HG03571 (cell line): ENCODE data around the gene NFRKB.

Source experiments
- ATAC-seq: cut with Tn5 transposase; IDR thresholded peaks from one replicate; pipeline ENCODE4 v1.9.1; 2021; ENCODE audit not compliant: unreplicated experiment

Gene NFRKB

DNA sequence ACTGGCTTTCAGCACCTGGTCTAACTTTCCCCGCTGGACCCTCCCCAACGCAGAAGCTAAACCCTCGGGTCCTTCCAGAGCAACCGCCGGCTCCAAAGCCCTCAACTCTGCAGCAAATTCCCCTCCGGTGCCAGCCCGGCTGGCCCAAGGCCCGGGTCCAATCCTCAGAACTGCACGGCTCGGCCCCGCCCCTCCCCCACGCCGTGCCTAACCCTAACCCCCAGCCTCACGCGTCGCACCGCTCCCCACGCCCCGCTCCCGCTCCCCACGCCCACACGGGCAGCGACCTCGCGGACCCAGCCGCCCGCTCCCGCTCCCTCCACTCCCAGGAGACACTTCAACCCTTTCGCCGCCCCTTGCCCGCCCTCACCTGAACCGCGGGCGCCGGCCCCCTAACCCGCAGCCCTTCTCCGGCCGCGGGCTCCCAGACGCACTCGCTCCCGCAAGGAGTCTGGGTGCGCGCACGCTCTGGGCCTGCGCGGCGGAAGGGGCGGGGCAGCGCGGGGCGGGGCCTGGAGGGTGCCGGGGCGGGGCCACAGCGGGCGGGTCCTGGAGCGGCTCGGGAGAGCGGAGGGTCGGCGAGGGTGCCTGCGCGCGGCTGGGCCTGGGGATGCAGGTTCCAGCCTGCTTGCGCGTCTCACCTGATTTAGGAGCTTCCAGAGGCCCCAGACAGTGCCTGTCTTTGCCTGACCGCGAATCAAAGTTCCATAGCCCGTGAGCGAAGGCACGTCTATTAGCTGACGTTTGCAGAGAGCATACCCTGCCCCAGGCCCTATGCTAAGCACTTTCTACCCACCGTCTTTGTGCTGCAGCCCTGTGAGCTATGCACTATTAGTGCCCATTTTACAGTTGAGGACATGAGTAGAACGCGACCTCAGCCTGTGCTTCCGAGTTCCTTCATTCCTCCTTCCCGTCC, at the start of gene NFRKB:
Gene NFRKB (minus strand): TSS at position 453 of the 916 bp plus-strand sequence. CDS start 2,729 bp downstream, outside the sequence.
- ATAC-seq = peak; percentile 94

DNA sequence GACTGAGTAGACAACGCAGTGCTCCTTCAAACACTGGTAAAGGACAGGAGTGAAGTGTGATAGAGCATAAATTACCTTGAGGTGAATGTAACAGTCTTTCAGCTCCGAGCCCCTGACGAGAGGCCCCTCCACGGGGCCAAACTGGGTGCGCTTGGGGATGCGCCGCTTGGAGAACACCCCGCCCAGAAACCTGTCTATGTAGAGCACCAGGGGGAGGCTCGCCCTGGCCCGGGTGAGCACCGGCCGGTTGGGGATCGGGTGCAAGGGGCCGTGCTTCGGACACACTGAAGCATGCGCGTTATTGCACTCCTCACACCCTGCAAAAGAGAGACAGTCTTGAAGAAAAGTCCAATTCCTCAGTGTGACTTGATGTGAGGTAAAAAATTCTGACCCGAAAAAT, 49.3 kb upstream of the NFRKB start:
- ATAC-seq = no peak

- ATAC-seq = no peak
These were observed 47.7 kb upstream of the NFRKB start for GRCh38 chr11:129943036-129943435.

DNA sequence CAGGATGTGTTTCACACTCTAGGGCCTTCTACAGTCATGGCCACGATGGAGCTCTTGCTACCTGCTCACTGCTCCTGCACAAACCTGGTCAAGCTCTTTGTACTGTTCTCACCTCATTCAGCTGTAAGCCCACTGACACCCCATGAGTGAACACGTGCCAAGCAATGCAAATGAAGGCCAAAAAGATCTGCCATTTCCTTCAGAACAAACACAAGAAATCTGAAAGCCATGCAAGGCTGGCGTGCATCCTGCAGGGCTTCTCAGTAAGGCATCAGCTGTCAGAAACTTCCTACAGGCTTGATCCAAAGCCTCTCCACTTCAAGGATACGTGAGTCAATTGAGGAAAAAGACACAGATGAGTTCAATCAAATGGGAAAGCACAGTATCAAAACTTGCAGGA, 44.1 kb upstream of the NFRKB start:
- no peak for ATAC-seq

GRCh38 chr11:129938764-129939163, 43.4 kb upstream of the NFRKB start:
- ATAC-seq = no peak

DNA sequence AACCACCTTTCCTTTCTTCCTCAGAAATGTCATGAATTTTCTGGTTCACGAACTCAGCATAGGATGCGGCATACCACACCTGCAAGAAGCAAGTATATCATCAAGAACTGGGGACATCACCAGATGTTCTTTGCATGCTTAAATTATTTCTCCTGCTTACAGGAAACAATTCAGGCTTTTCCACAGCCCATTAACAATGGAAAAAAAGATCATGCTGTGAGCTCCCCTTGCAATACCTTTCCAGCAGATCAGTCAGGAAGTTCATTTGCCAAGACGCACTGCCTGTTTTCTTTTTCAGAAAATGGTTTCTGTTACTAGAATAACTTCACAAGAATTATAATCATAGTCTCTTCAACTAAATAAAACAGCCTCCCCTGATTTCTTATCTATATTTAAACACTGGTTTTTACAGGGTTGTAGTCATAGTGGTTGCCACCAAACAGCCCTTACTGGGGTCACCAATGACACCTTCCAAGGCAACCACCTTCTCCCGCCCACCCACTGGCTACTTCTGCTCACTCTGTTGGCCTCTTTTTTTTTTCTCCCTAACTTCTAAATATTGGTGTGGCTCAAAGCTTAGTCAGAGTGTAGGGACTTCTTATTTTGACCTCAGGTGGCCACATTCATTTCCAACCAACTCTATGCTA, 42.3 kb upstream of the NFRKB start:
- no peak for ATAC-seq

DNA sequence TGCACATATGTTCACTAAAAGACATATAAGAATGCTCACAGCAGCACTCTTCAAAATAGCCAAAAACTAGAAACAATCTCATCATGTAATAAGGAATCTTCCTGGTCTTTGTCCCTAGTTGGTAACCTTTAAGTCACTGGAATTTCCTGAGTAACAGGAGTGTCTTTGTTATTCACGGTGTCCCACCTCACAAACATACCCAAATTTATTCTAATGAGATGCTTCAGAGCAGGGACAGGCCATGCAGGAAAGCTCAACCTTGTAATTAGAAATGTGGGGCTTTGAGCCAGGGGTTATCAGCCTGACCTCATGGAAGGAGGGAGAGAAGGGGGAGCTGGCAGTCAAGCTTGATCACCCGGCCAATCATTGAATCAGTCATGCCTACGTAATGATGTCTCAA, 40.3 kb upstream of the NFRKB start:
- no peak for ATAC-seq

- ATAC-seq = no peak
These were observed 38.5 kb upstream of the NFRKB start for GRCh38 chr11:129933891-129934290.

- no peak for ATAC-seq
These were observed 37.9 kb upstream of the NFRKB start for GRCh38 chr11:129933262-129933661.

DNA sequence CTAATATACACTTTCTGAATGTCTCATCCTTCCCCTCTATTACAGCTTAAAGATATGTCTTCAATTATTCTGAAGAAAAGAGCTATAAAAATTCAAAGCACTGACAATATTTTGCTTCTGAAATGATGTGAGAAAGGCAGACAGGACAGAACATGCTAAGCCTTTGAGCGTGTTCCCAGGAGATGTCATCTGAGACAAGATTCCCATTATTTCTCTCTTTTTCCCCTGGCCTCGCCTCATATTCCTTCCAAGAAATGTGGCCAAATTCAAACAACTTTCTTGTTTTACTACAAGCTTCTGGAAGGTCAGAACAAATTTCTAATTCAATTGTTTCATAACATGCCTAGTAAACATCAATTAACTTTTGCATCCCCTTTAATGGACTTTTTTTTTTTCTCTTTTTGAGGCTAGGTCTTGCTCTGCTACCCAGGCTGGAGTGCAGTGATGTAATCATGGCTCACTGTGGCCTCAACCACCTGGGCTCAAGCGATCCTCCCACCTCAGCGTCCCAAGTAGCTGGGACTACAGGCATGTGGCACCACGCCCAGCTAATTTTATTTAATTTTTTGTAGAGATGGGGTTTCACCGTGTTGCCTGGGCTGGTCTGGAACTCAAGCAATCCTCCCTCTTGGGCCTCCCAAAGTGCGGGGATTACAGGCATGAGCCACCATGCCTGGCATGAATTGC, 37.1 kb upstream of the NFRKB start:
- no peak for ATAC-seq

- ATAC-seq = no peak
These were observed 35.4 kb upstream of the NFRKB start for GRCh38 chr11:129930743-129931142.

- no peak for ATAC-seq
These were observed 34.9 kb upstream of the NFRKB start for GRCh38 chr11:129930296-129930695.

DNA sequence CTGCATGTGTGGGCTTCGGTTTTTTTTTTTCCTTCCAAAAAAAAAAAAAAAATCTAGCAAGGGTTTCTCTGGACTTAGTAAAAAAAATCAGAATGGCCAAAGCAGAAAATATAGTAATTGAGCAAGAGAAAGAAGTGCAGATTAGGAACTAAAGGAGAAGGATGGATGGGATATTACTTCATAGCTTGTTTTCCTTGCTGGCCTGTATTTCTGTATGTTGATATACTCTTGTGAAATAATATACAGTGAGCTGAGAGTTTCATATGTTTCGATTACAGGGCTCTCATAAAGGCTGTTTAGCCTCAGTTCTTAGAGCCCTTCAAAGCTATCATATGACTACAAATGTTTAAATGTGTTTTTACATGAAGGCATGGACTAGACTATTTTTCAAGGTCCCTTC, 34.3 kb upstream of the NFRKB start:
- no peak for ATAC-seq

DNA sequence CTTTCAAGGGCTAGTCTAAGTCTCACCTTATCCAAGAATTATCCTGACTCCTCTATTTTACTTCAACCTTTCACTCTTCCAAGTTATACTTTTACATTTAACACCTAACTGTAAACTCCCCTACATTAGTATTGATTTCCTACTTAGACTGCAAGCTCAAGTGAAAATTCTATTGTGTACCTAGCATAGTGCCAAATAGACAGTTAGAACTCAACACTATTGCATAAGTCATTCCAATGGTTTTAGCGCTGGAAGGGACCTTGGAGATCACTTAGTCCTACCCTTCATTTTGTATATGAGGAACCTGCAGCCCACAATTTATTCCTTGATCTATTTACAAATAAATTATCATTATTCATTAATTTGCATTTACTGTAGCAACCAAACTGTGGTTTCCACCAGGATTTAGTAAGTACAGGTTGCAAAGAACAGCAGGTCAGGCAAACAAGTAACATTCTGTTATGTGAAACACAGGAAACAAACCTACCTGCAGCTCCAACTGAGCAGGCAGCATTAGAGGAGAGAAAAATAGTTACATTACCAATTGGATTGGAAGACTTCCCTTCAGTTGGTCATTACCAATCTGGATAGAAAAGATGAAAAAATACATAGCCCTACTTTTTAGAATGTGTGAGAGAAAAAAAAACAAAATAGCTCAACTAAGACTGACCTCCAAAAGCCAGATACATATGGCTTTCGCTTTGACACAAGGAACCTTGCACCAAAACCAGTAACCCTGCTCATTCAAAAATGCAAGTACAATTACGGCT, 33.7 kb upstream of the NFRKB start:
- no peak for ATAC-seq

DNA sequence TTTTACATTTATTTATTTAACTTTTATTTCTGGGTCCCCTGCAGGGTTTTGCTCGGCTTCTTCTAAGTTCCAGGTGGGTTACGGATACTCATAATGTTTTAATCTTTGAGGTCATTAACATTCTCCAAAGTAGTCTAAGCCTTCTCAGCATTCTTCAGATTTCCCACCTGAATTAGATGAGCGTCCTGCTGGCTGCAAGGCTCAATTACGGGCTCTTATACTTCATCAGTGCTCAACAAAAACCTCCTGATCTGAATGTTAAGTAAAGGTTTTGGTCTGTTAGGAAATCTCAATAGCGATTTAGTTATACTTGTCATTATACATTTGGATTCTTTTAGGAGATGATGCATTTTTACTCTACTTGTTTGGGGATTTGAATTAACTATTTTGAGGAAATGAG, 27.3 kb upstream of the NFRKB start:
- no peak for ATAC-seq

- no peak for ATAC-seq
These were observed 23.0 kb upstream of the NFRKB start for GRCh38 chr11:129918361-129918760.

DNA sequence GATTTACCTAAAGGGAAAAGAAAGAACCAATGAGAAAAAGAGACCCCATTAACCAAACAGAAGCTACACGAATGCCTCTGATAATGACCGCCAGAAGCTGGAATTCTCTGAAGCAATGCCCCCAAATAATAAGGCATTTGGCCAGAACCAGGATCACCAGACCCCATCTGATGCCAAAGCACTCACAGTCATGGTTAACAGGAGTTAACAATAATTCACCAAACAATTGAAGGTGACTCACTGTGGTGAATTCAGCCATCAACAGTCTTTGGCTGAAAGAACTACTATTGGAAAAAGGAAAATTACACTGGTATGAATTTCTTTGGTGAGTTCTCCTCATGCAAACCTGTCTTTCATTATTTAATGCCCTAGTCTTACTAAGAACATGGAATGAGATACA, 21.9 kb upstream of the NFRKB start:
- no peak for ATAC-seq

DNA sequence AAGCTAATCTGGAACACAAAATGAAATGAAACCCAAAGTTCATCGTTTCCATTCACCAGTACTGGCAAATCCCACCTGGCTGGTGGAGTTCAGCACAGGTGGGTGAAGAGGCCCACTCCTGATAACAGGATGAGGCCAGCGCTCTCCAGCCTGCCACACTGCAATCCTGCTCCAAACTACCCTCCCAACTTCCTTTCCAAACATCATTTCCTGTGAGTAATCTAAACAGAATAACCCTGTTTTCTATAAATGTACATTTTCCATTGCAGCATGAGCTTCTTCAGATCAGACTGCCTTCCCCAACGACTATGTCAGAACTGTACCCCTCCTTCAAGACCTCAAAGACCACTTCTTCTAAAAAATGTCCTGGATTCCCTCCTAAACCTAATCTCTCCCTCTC, 15.9 kb upstream of the NFRKB start:
- ATAC-seq = no peak

DNA sequence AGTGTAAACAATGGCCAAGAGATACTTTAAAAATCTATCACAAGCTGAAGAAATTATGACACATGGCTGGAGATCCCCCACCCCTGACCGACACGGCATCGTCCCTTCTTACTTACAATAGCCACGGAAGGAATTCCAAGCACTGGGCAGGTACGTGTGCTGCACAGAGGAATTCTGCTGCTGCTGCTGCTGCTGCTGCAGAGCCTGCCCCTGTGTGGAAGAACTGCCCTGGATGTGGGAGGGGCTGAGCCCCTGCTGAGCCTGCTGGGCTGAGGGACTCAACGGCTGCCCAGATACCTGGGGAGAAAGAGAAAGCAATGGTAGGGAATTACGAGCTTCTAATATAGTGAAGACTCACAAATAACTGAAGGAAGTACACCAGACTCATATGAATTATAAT, 15.0 kb upstream of the NFRKB start:
- ATAC-seq = no peak

DNA sequence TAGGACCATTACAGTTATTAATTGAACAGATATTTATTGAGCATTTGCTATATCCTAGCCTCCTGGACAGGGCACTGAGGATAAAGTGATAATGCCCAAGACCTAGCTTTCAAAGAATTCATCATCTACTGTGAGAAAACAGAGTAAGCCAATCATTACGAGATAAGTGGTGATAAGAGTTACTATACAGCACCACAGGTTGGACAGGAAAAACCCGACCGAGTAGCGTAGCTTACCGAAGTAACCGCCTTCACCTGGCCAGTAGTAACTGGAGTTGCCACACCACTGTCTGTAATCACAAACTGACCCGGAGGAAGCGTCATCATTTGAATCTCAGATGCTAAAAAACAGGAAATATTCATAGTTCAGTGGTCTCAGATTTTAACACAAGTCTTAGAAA, 10.0 kb upstream of the NFRKB start:
- no peak for ATAC-seq

DNA sequence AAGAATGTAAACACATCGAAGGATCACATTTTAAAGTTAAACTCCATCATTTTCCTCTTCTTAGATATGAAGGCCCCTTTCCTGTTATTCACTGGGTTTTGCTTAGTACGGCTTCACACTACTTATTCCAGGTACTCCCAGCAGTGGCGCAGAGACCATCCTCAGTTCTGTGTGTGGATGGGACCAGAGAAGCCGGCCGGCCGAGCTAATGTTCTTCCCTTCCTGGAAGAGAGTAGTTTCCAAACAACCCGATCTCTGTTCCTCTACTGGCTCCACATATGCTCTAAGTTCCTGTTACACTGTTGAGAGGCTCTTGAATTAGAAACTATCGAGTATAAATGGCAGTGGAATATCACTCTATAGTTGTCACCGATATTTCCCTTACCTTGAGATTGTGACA, 684 bp upstream of the NFRKB start:
- no peak for ATAC-seq
